Skeletal muscle satellite cell (primary cell): ENCODE results near the gene PDXK.

Experiments used
- H3K27me3 ChIP-seq: 2 replicates; pipeline ENCODE4 v1.7.0; 2013; ENCODE audit warnings: low read length; ENCODE audit not compliant: control insufficient read depth, insufficient read depth
- H3K36me3 ChIP-seq: 2 replicates; pipeline ENCODE4 v1.7.0; 2013; ENCODE audit warnings: mild to moderate bottlenecking, control low read depth, low read length; ENCODE audit not compliant: insufficient read depth
- H3K4me1 ChIP-seq: 2 replicates; pipeline ENCODE4 v1.7.0; 2013; ENCODE audit warnings: low read length; ENCODE audit not compliant: control insufficient read depth, insufficient read depth
- H3K4me2 ChIP-seq: 2 replicates; pipeline ENCODE4 v1.7.0; 2013; ENCODE audit warnings: mild to moderate bottlenecking, low read length
- H3K4me3 ChIP-seq: 2 replicates; pipeline ENCODE4 v1.7.0; 2013; ENCODE audit warnings: low read length
- H3K9ac ChIP-seq: 2 replicates; pipeline ENCODE4 v1.7.0; 2013; ENCODE audit warnings: mild to moderate bottlenecking, low read depth, low read length, moderate library complexity
- H3K9me3 ChIP-seq: replicated peaks from 2 replicates; pipeline ENCODE4 v1.7.0; 2013; ENCODE audit warnings: mild to moderate bottlenecking, control low read depth, low read length

PDXK gene

GRCh38 chr21:43737158-43737950, 18.4 kb downstream of the PDXK start:
- Histone ChIP-seq H3K9me3 (no peaks in the 10 kb centered on the region), H3K36me3 (peaks cover 23% of the 10 kb centered on the region), H3K9ac (no peak overlapping the region), H3K4me1 (peaks cover 29% of the 10 kb centered on the region), H3K4me2 (no peak overlapping the region), H3K27me3 (no peaks in the 10 kb centered on the region), H3K4me3 (no peak overlapping the region)

DNA sequence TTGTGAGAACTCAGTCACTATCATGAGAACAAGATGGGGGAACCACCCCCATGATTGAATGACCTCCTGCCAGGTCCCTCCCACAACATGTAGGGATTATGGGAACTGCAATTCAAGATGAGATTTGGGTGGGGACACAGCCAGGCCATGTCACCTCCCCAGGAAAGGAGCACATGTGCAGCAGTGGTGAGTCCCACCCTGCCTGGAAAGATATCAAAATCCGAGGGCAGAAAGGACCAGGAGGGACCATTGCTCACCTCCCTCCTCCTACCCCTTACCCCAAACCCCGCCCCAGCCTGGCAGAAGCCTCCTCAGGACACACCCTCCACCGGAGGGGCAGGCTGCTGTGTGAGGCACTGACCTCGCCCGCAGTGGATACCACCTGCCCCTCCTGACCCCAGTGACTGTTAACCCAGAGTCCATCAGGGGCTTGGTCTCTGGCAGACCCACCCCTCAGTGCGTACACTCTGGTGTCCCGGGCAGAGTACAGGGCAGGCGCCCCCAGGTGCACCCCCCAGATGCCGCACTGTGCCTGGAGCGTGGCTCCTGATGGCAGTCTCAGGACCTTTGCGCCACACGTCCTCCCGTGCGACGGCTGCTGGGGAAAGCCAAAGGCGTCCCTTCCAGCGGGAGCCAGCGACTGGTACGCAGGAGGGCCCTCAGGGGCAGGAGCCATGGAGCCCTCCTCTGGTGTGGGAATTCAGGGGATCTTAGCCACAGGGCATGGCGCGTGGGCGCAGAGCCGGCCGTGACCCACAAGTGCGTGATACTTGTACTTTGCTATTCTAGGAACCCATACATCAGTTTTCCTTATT, 20.9 kb downstream of the PDXK start:
- H3K9ac ChIP-seq: no peak overlapping the region
- H3K9me3 ChIP-seq: no peaks in the 10 kb centered on the region
- no peak overlapping the region for H3K4me3 ChIP-seq
- H3K36me3 ChIP-seq: peaks cover 28% of the 10 kb centered on the region
- H3K4me2 ChIP-seq: no peak overlapping the region
- H3K27me3 ChIP-seq: no peaks in the 10 kb centered on the region
- peaks cover 6% of the 10 kb centered on the region for H3K4me1 ChIP-seq

- Histone ChIP-seq H3K4me1 (no peaks in the 10 kb centered on the region), H3K27me3 (no peaks in the 10 kb centered on the region), H3K4me2 (no peak overlapping the region), H3K36me3 (peaks cover 30% of the 10 kb centered on the region), H3K9me3 (no peaks in the 10 kb centered on the region), H3K9ac (no peak overlapping the region), H3K4me3 (no peak overlapping the region)
These were observed 21.7 kb downstream of the PDXK start for GRCh38 chr21:43740497-43741156.

GRCh38 chr21:43741423-43742096, 22.6 kb downstream of the PDXK start:
- Histone ChIP-seq H3K4me1 (no peaks in the 10 kb centered on the region), H3K9me3 (no peaks in the 10 kb centered on the region), H3K9ac (no peak overlapping the region), H3K4me3 (no peak overlapping the region), H3K4me2 (no peak overlapping the region), H3K36me3 (peaks cover 31% of the 10 kb centered on the region), H3K27me3 (no peaks in the 10 kb centered on the region)

GRCh38 chr21:43743947-43744346, 25.0 kb downstream of the PDXK start:
- H3K9me3 ChIP-seq: no peaks in the 10 kb centered on the region
- H3K9ac ChIP-seq: no peak overlapping the region
- H3K27me3 ChIP-seq: no peaks in the 10 kb centered on the region
- H3K4me1 ChIP-seq: no peaks in the 10 kb centered on the region
- peaks cover 34% of the 10 kb centered on the region for H3K36me3 ChIP-seq
- no peak overlapping the region for H3K4me3 ChIP-seq
- no peak overlapping the region for H3K4me2 ChIP-seq

GRCh38 chr21:43744725-43745124, 25.8 kb downstream of the PDXK start:
- Histone ChIP-seq H3K27me3 (no peaks in the 10 kb centered on the region), H3K9ac (no peak overlapping the region), H3K4me3 (no peak overlapping the region), H3K4me2 (no peak overlapping the region), H3K9me3 (no peaks in the 10 kb centered on the region), H3K4me1 (no peaks in the 10 kb centered on the region), H3K36me3 (peaks cover 40% of the 10 kb centered on the region)

GRCh38 chr21:43745772-43746517, 27.0 kb downstream of the PDXK start:
- H3K9me3 ChIP-seq: no peaks in the 10 kb centered on the region
- no peak overlapping the region for H3K9ac ChIP-seq
- H3K4me3 ChIP-seq: no peak overlapping the region
- peaks cover 52% of the 10 kb centered on the region for H3K36me3 ChIP-seq
- H3K4me1 ChIP-seq: no peaks in the 10 kb centered on the region
- H3K4me2 ChIP-seq: no peak overlapping the region
- no peaks in the 10 kb centered on the region for H3K27me3 ChIP-seq

- Histone ChIP-seq H3K9ac (no peak overlapping the region), H3K4me2 (no peak overlapping the region), H3K4me3 (no peak overlapping the region), H3K4me1 (no peaks in the 10 kb centered on the region), H3K27me3 (no peaks in the 10 kb centered on the region), H3K36me3 (peaks cover 70% of the 10 kb centered on the region), H3K9me3 (no peaks in the 10 kb centered on the region)
These were observed 29.7 kb downstream of the PDXK start for GRCh38 chr21:43748622-43749021.

DNA sequence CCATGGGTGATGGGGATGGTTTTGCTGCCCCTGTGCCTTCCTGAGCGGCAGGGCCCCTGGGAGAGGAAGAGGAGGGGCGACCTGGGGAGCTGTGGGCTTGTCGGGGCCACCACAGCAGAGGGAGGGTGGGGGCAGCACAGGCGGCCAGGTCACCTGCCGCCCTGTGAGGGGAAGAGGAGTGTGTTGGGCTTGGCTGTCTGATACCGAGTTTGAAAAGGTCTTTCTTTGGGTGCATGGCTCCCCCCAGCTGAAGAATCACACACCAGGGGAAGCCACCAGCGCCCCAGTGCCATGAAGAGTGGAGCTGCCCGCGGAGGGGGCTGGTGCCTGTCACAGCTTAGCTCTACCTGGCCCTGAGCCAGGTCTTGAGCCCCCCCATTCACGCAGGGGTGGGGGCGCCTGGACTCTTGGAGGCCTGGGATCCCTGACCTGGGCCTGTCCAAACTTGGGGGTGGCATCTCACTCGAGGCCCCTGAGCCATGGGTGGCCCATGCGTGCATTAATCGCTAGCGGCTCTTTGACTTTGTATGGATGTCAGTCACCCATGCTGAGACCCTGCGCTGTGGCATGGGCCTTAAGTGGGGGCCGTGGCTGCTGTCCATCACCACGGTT, 30.8 kb downstream of the PDXK start:
- Histone ChIP-seq H3K4me1 (no peaks in the 10 kb centered on the region), H3K27me3 (no peaks in the 10 kb centered on the region), H3K9ac (no peak overlapping the region), H3K9me3 (no peaks in the 10 kb centered on the region), H3K4me2 (no peak overlapping the region), H3K36me3 (peaks cover 74% of the 10 kb centered on the region), H3K4me3 (no peak overlapping the region)

DNA sequence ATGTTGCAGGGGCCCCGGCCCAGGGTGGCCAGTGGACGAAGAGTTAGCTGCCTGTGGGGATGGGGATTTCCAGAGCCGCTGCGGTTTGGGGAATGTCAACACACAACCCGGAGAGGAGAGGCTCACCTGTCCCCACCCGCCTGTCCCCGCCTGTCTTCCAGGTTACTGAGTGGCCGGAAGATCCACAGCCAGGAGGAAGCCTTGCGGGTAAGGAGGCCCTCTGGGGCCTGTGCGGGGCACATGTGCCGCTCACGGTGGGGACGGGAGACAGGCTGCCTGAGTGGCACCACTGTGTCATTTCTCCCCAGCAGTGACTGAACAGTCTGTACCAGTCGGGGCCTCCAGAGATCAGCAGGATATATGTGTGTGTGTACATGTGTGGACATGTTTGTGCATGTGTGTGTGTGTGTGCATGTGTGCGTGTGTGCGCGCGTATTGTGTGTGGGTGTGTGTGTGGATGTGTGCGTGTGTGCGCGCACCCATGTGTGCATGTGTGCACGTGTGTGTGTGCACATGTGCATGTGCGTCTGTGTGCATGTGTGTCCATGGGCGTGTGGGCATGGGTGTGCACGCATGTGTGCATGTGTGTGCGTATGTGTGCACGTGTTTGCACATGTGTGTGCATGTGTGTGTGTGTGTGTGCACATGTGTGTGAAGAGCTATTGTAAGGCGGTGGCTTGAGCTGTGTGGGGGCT, 31.6 kb downstream of the PDXK start:
- peaks cover 78% of the 10 kb centered on the region for H3K36me3 ChIP-seq
- no peak overlapping the region for H3K9ac ChIP-seq

More for the DNA sequence above, 31.6 kb downstream of the PDXK start:
- H3K4me1 ChIP-seq: no peaks in the 10 kb centered on the region
- H3K9me3 ChIP-seq: no peaks in the 10 kb centered on the region
- no peak overlapping the region for H3K4me3 ChIP-seq
- H3K4me2 ChIP-seq: no peak overlapping the region
- H3K27me3 ChIP-seq: no peaks in the 10 kb centered on the region
